Endothelial cell of umbilical vein (primary cell): ENCODE data around the gene MRPL12.

Source experiments
- EZH2 ChIP-seq: IDR thresholded peaks from 2 replicates; pipeline ENCODE4 v1.6.1; 2012; ENCODE audit warnings: borderline replicate concordance, low read depth, mild to moderate bottlenecking, moderate library complexity, low read length, inconsistent platforms; ENCODE audit not compliant: severe bottlenecking
- FOS ChIP-seq: IDR thresholded peaks from 2 replicates; pipeline ENCODE4 v1.6.1; 2011; ENCODE audit warnings: mild to moderate bottlenecking, low read length, moderate library complexity, borderline replicate concordance; ENCODE audit not compliant: insufficient read depth
- JUN ChIP-seq: IDR thresholded peaks from 2 replicates; pipeline ENCODE4 v1.6.1; 2011; ENCODE audit warnings: borderline replicate concordance, low read depth; ENCODE audit not compliant: insufficient read length, insufficient read depth
- POLR2A ChIP-seq: IDR thresholded peaks from 2 replicates; pipeline ENCODE4 v1.6.1; 2012; ENCODE audit warnings: low read depth, mild to moderate bottlenecking, control low read depth, low read length
- POLR2AphosphoS5 ChIP-seq: IDR thresholded peaks from 2 replicates; pipeline ENCODE4 v1.6.1; 2012; ENCODE audit warnings: low read depth, mild to moderate bottlenecking, control low read depth, low read length, moderate library complexity; ENCODE audit not compliant: insufficient read depth
- TF ChIP-seq, protein P1 (sequence below), 2 donors: IDR thresholded peaks; 1 replicate in 1 of 2; 2 replicates in 1 of 2; pipeline ENCODE4 v1.5.1; 2011; ENCODE audit warnings: low read length in 2 of 2, mild to moderate bottlenecking in 2 of 2, moderate library complexity in 2 of 2, control low read depth in 1 of 2, inconsistent platforms in 1 of 2, low read depth in 1 of 2; ENCODE audit not compliant: insufficient read depth in 1 of 2; ENCODE audit errors: extremely low read depth in 1 of 2
- TF ChIP-seq, protein P2 (sequence below): IDR thresholded peaks from 2 replicates; pipeline ENCODE4 v1.6.1; 2011; ENCODE audit not compliant: insufficient read depth, insufficient read length

DNA sequence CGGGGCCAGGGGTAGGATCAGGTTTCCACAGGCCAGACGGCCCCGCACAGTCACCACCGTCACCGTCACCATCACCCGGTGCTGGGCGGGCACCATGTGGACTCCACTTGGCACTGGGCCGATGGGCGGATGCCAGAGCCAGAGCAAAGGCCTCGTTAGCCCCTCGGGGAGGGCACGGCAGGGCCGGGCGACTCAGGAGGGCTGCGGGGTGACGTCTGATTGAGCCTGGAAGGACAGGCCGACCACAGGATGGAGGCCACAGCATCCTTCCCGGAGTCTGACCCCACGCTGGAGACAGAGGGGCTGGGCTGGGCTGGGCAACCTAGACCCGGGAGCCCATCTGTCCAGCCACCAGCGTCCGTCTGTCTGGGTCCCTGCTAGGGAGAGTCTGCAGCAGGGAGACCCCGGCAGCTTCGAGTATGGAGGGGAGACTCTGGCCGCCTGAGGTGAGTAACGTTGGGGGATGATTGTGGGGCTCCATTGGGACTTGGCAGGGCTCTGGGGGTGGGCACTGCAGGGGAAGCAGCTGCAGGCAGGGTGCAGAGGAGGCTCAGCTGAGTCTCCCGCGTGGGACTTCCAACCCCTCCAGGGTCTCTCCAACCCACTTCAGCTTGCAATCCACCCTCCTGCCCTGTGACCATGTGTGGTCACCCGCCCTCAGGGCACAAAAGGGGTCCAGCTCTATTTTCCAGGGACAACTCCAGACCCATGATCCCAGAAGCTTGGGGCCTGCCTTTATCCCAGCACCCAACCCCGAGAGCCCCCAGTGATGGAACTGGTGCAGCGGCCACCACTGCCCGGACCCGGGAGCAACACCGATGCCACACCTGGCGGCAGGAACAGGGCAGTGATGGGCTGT lies 31.5 kb downstream of the MRPL12 start:
- TF ChIP-seq, protein P1, sequence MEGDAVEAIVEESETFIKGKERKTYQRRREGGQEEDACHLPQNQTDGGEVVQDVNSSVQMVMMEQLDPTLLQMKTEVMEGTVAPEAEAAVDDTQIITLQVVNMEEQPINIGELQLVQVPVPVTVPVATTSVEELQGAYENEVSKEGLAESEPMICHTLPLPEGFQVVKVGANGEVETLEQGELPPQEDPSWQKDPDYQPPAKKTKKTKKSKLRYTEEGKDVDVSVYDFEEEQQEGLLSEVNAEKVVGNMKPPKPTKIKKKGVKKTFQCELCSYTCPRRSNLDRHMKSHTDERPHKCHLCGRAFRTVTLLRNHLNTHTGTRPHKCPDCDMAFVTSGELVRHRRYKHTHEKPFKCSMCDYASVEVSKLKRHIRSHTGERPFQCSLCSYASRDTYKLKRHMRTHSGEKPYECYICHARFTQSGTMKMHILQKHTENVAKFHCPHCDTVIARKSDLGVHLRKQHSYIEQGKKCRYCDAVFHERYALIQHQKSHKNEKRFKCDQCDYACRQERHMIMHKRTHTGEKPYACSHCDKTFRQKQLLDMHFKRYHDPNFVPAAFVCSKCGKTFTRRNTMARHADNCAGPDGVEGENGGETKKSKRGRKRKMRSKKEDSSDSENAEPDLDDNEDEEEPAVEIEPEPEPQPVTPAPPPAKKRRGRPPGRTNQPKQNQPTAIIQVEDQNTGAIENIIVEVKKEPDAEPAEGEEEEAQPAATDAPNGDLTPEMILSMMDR (IDR thresholded peaks at IDR 0.05; ENCODE audit: extremely low read depth in 1 of 2, insufficient read depth in 1 of 2, low read depth in 1 of 2, low read length in 2 of 2) = no peak
- TF ChIP-seq POLR2A (no peak), POLR2AphosphoS5 (no peak), FOS (no peak), EZH2 (no peak), JUN (no peak)
- TF ChIP-seq, protein P2, sequence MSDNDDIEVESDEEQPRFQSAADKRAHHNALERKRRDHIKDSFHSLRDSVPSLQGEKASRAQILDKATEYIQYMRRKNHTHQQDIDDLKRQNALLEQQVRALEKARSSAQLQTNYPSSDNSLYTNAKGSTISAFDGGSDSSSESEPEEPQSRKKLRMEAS = no peak
